DMS79 treated with DMSO at 0.1 percent for 48 hours (cell line): ENCODE data around the gene PARVG.

Experiments used
- DNase-seq: peaks from one replicate; lab custom pipeline; 2025; lab: John Stamatoyannopoulos, UW

PARVG gene

GRCh38 chr22:44195189-44195871, 14.6 kb downstream of the PARVG start:
- no peak for DNase-seq

- DNase-seq, result no peak
Observed at GRCh38 chr22:44196241-44196640, 15.5 kb downstream of the PARVG start.

- DNase-seq, result no peak
Observed at GRCh38 chr22:44196731-44197131, 16.0 kb downstream of the PARVG start.

- DNase-seq, result no peak
Observed at GRCh38 chr22:44197271-44197670, 16.5 kb downstream of the PARVG start.

GRCh38 chr22:44199164-44199563, 18.4 kb downstream of the PARVG start:
- no peak for DNase-seq

- DNase-seq, result no peak
Observed at GRCh38 chr22:44199866-44200265, 19.1 kb downstream of the PARVG start.

- no peak for DNase-seq
Observed at GRCh38 chr22:44200451-44200850, 19.7 kb downstream of the PARVG start.

- DNase-seq, result no peak
Observed at GRCh38 chr22:44200855-44201550, 20.3 kb downstream of the PARVG start.

- no peak for DNase-seq
Observed at GRCh38 chr22:44201665-44202064, 20.9 kb downstream of the PARVG start.

- DNase-seq, result peak; percentile 22
Observed at GRCh38 chr22:44202261-44202789, 21.6 kb downstream of the PARVG start.

GRCh38 chr22:44203203-44203602, 22.5 kb downstream of the PARVG start:
- DNase-seq, result no peak

GRCh38 chr22:44204739-44205515, 24.2 kb downstream of the PARVG start:
- no peak for DNase-seq

GRCh38 chr22:44205516-44206329, 25.0 kb downstream of the PARVG start:
- DNase-seq, result no peak

- no peak for DNase-seq
Observed at GRCh38 chr22:44206330-44206645, 25.6 kb downstream of the PARVG start.

GRCh38 chr22:44206696-44207095, 26.0 kb downstream of the PARVG start:
- no peak for DNase-seq

- no peak for DNase-seq
Observed at GRCh38 chr22:44207173-44207980, 26.7 kb downstream of the PARVG start.

- no peak for DNase-seq
Observed at GRCh38 chr22:44207981-44208317, 27.2 kb downstream of the PARVG start.

GRCh38 chr22:44209343-44209742, 28.6 kb downstream of the PARVG start:
- DNase-seq, result no peak

- no peak for DNase-seq
Observed at GRCh38 chr22:44210722-44211121, 30.0 kb downstream of the PARVG start.

GRCh38 chr22:44211256-44211945, 30.7 kb downstream of the PARVG start:
- DNase-seq, result no peak
